ENCODE data around the gene POU3F3.

POU3F3 gene

DNA sequence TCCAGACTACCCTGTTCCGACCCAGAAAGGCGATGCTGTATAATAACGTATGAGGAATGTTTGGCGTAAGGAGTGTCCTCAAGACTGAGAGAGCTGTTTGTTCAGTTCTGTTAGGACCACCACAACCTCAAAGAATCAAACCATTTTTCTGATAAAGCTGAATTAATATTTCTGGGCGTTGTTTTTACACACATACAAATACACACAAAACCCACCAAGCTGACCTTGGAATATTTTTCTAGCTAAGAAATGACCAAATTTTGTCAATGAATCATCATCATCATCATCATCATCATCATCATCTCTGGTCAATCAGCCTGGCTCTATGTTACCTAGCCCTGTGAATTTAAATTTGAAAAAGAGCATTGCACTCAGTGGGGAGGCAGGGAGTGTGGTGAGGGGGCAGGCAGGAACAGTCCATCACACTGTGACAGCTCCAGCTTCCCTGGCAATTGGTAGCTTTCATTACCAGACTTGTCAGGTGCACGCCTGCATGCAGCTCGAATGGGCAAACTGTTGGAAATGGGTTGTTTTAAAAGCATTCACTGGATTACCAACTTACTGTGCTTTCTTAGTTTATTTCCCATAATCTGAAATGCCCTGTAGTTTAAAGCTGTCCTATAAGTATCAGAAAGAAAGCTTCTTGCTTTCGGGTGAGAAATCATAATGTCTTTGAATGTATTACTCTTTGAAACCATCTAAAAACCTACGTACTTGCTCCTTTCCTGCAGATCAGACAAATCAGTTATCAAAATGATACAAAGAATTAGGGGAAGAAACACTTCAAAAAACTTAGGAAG, 6.9 kb upstream of the POU3F3 start:
- DNase-seq (ENCODE audit: low read depth) = no peak
- no peak for TF ChIP-seq CTCF (IDR thresholded peaks at IDR 0.05; ENCODE audit: control insufficient read depth, insufficient read depth, low read depth, low read length, missing control alignments)
- H3K4me3 ChIP-seq (ENCODE audit: control insufficient read depth, low read depth, low read length) = no peak overlapping the region

- no peak for TF ChIP-seq CTCF (IDR thresholded peaks at IDR 0.05; ENCODE audit: control insufficient read depth, insufficient read depth, low read depth, low read length, missing control alignments)
Measured at GRCh38 chr2:104847586-104848160, 6.2 kb upstream of the POU3F3 start.

DNA sequence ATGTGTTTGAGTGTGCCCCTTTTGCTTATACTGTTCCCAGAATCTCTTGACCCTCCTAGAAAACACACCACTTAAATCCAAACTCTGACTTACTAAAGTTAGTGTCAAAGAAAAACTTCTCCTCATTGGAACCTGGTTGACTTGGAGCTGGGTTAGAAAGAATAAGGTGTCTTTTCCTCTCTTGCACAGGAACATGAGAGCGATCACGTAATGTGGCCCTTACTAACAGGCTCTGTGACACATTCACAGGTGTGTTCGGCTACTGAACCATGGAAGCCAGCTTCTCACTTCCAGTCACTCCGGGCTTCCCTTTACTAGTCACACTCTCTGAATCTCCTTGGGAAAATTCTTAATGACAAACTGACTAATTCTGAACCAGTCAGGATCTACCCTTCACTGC, 5.4 kb upstream of the POU3F3 start:
- no peak for TF ChIP-seq CTCF (IDR thresholded peaks at IDR 0.05; ENCODE audit: control insufficient read depth, insufficient read depth, low read depth, low read length, missing control alignments)
- H3K4me3 ChIP-seq (ENCODE audit: control insufficient read depth, low read depth, low read length) = no peak overlapping the region
- DNase-seq (ENCODE audit: low read depth) = no peak

More at GRCh38 chr2:104847586-104848160, 6.2 kb upstream of the POU3F3 start:
- H3K4me3 ChIP-seq (ENCODE audit: control insufficient read depth, low read depth, low read length) = no peak overlapping the region
- DNase-seq (ENCODE audit: low read depth) = no peak

GRCh38 chr2:104849101-104849500, 4.8 kb upstream of the POU3F3 start:
- DNase-seq (ENCODE audit: low read depth) = no peak
- H3K4me3 ChIP-seq (ENCODE audit: control insufficient read depth, low read depth, low read length) = no peak overlapping the region
- no peak for TF ChIP-seq CTCF (IDR thresholded peaks at IDR 0.05; ENCODE audit: control insufficient read depth, insufficient read depth, low read depth, low read length, missing control alignments)

DNA sequence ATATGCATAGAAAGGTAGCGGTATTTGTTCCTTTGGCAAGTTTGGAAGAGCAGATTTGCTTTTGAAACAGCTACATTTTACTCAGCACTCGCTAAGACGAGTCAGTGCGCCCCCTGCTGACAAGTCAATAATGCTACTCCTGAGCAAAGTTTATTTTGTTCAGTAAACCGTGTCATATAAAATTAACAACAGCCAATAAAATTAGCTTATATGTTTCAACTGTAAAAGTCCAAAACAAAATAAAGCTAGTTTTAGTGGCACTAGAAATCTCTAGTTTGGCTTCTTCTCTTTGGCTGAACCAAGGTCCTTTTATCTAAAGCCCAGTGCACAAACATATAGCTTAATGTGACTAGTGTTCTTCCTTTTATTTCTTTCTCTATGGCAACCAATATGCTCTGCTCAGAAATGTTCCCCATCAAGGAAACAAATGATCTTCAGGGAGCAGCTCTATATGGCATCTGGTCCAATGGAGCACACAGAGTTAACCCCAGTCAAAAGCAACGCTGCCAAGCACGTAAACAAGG, 4.2 kb upstream of the POU3F3 start:
- no peak overlapping the region for H3K4me3 ChIP-seq (ENCODE audit: control insufficient read depth, low read depth, low read length)
- TF ChIP-seq CTCF (IDR thresholded peaks at IDR 0.05; ENCODE audit: control insufficient read depth, insufficient read depth, low read depth, low read length, missing control alignments) = peak; percentile 64
- DNase-seq (ENCODE audit: low read depth) = peak; percentile 8

GRCh38 chr2:104850361-104851290, 3.3 kb upstream of the POU3F3 start:
- H3K4me3 ChIP-seq (ENCODE audit: control insufficient read depth, low read depth, low read length) = no peak overlapping the region
- DNase-seq (ENCODE audit: low read depth) = no peak
- no peak for TF ChIP-seq CTCF (IDR thresholded peaks at IDR 0.05; ENCODE audit: control insufficient read depth, insufficient read depth, low read depth, low read length, missing control alignments)
